Chondrocyte (in vitro differentiated cells): Measurements from ENCODE around the gene MAS1. TPM values are rescaled to one million over a fixed set of nuclear protein-coding genes. Genes with fewer than 3 reads are reported as not detected.

Source experiments
- DNase-seq: peaks from one replicate; pipeline ENCODE4 v3.0.0; 2021; ENCODE audit warnings: mixed read lengths, low spot score
- H3K27ac Mint-ChIP-seq: one replicate; pipeline ENCODE4 v1.8.0; 2021; ENCODE audit warnings: mild to moderate bottlenecking, moderate library complexity, mixed read lengths; ENCODE audit not compliant: unreplicated experiment
- H3K27me3 Mint-ChIP-seq: 2 replicates; pipeline ENCODE4 v1.8.0; 2021; ENCODE audit warnings: low read depth, mixed read lengths
- H3K36me3 Mint-ChIP-seq: 2 replicates; pipeline ENCODE4 v1.8.0; 2021; ENCODE audit warnings: low read depth, mixed read lengths
- H3K4me1 Mint-ChIP-seq: 2 replicates; pipeline ENCODE4 v1.8.0; 2021; ENCODE audit warnings: low read depth, mild to moderate bottlenecking, mixed read lengths
- H3K4me3 Mint-ChIP-seq: one replicate; pipeline ENCODE4 v1.8.0; 2021; ENCODE audit warnings: mild to moderate bottlenecking, moderate library complexity, mixed read lengths; ENCODE audit not compliant: unreplicated experiment
- H3K9me3 Mint-ChIP-seq: 2 replicates; pipeline ENCODE4 v1.8.0; 2021; ENCODE audit warnings: low read depth, mixed read lengths
- total RNA-seq: library from RNA; stranded (reverse); gene quantifications from 3 replicates; pipeline ENCODE4 v1.2.1, GENCODE V29; 2021
- TF ChIP-seq, protein P1 (sequence below): fragments of 200-600 bp; sonication (generic); IDR thresholded peaks from 2 replicates; pipeline ENCODE4 v1.5.0; 2021; ENCODE audit warnings: antibody characterized with exemption, mild to moderate bottlenecking, moderate library complexity

Gene MAS1
- total RNA-seq, 1 donor from 2014 or later, result not detected

DNA sequence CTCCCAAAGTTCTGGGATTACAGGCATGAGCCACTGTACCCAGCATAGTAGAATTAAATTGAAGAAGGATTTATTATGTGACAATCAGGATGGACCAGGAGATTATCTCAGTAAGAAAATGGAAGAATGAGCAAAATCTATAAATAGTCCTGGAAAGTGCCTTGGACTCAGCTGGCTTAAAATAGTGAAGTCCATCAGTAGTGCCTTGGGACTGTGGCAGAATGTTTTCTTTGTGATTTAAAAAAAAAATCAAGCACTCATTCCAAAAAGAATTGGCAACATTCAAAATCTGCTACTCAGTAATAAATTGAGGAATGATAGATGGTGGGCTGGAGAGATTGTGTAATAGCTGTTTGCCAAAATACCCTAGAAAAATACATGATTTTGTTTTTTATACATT is 37.0 kb upstream of the MAS1 start:
- Mint-ChIP-seq H3K27ac (no peak overlapping the region), H3K4me3 (no peak overlapping the region), H3K27me3 (peaks cover 4% of the 10 kb centered on the region), H3K9me3 (peaks cover 8% of the 10 kb centered on the region), H3K36me3 (peaks cover 5% of the 10 kb centered on the region), H3K4me1 (peaks cover 6% of the 10 kb centered on the region)
- TF ChIP-seq, protein P1, sequence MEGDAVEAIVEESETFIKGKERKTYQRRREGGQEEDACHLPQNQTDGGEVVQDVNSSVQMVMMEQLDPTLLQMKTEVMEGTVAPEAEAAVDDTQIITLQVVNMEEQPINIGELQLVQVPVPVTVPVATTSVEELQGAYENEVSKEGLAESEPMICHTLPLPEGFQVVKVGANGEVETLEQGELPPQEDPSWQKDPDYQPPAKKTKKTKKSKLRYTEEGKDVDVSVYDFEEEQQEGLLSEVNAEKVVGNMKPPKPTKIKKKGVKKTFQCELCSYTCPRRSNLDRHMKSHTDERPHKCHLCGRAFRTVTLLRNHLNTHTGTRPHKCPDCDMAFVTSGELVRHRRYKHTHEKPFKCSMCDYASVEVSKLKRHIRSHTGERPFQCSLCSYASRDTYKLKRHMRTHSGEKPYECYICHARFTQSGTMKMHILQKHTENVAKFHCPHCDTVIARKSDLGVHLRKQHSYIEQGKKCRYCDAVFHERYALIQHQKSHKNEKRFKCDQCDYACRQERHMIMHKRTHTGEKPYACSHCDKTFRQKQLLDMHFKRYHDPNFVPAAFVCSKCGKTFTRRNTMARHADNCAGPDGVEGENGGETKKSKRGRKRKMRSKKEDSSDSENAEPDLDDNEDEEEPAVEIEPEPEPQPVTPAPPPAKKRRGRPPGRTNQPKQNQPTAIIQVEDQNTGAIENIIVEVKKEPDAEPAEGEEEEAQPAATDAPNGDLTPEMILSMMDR, result no peak
- DNase-seq, result no peak

DNA sequence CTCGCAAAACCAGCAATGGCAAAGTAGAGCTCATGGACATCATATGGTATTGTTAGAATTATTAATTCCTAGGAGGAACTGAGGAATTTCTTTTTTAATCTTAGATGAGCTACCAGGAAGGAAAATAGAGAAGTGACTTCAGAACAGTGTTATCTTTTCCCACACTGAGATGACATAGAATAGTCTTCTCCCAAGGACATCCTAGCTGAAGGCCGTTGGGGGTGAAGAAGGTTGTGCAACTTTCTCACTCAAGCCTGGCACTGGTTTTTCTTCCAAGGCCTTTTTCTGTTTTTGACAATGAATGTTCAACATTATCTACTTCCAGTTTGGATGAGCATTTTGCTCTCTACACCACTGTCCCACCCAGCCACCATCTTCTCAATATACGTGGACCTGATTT is 35.8 kb upstream of the MAS1 start:
- DNase-seq, result no peak
- no peak overlapping the region for H3K4me3 Mint-ChIP-seq
- H3K27ac Mint-ChIP-seq, result no peak overlapping the region
- peaks cover 6% of the 10 kb centered on the region for H3K4me1 Mint-ChIP-seq
- H3K27me3 Mint-ChIP-seq, result peaks cover 4% of the 10 kb centered on the region
- TF ChIP-seq, protein P1, result no peak
- H3K36me3 Mint-ChIP-seq, result peaks cover 5% of the 10 kb centered on the region
- H3K9me3 Mint-ChIP-seq, result peaks cover 8% of the 10 kb centered on the region

DNA sequence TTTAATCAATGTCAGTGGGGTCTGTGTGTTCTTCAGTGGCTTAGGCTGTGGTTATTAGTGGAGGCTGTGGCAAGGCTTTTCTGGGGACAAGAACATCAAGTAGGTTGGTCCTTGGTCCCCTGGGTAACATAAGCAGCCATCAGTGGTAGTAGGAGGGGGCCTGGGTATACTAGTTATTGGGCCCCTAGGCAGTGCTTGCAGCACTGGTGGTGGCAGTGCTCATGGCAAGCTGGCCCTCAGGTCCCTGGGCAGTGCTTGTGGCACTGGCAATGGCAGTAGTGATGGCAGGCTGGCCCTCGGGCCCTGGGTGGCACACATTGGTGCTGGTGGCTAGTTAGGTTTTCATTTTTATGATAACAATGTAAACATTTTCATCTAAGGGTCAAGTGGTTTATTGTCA is 32.5 kb upstream of the MAS1 start:
- Mint-ChIP-seq H3K9me3 (peaks cover 8% of the 10 kb centered on the region), H3K36me3 (peaks cover 5% of the 10 kb centered on the region), H3K4me3 (no peak overlapping the region), H3K4me1 (peaks cover 12% of the 10 kb centered on the region), H3K27me3 (peaks cover 2% of the 10 kb centered on the region), H3K27ac (no peak overlapping the region)
- TF ChIP-seq, protein P1, result no peak
- no peak for DNase-seq

DNA sequence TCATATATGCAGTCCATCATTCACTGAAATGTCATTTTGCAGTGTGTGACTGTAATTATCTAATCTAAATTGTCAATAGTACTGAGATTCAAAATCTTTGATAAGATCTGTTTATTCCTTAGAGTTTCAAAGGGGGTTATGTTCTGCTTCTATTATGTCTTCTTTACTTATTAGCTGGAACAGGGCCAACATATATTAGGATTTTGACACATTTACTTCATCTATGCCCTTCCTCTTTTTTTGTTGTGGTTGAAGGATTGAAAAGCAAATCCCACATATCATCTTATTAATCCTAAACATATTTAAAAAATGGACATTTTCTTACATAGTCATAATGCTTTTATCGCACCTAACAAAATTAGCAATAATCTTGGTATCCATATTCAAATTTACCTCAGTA is 30.3 kb upstream of the MAS1 start:
- Mint-ChIP-seq H3K36me3 (peaks cover 5% of the 10 kb centered on the region), H3K27ac (no peak overlapping the region), H3K27me3 (peaks cover 2% of the 10 kb centered on the region), H3K4me1 (peaks cover 6% of the 10 kb centered on the region), H3K4me3 (no peak overlapping the region), H3K9me3 (peaks cover 8% of the 10 kb centered on the region)
- TF ChIP-seq, protein P1, result no peak
- no peak for DNase-seq

DNA sequence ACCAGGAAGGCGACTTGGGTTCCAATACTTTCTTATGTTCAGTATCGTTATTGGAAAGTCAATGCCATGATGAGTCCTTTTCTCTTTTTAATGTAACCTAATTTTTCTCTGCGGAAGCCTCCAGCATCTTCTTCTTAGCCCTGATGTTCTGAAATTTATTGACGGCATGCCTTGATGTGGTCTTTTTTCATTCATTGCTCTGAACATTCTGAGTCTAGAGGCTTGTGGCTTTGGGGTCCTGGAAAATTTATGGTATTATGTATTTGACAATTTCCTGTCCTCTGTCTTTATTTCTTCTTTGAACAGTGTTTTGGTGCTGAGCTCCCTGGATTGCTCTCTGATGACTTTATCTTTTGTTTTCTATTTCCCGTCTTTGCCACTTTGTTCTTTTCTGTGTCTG is 28.7 kb upstream of the MAS1 start:
- Mint-ChIP-seq H3K4me3 (no peak overlapping the region), H3K27me3 (no peaks in the 10 kb centered on the region), H3K4me1 (peaks cover 6% of the 10 kb centered on the region), H3K9me3 (peaks cover 4% of the 10 kb centered on the region), H3K27ac (no peak overlapping the region), H3K36me3 (no peaks in the 10 kb centered on the region)
- DNase-seq, result no peak
- TF ChIP-seq, protein P1, result no peak
